ENCODE data around the gene XYLT1.

The XYLT1 gene

DNA sequence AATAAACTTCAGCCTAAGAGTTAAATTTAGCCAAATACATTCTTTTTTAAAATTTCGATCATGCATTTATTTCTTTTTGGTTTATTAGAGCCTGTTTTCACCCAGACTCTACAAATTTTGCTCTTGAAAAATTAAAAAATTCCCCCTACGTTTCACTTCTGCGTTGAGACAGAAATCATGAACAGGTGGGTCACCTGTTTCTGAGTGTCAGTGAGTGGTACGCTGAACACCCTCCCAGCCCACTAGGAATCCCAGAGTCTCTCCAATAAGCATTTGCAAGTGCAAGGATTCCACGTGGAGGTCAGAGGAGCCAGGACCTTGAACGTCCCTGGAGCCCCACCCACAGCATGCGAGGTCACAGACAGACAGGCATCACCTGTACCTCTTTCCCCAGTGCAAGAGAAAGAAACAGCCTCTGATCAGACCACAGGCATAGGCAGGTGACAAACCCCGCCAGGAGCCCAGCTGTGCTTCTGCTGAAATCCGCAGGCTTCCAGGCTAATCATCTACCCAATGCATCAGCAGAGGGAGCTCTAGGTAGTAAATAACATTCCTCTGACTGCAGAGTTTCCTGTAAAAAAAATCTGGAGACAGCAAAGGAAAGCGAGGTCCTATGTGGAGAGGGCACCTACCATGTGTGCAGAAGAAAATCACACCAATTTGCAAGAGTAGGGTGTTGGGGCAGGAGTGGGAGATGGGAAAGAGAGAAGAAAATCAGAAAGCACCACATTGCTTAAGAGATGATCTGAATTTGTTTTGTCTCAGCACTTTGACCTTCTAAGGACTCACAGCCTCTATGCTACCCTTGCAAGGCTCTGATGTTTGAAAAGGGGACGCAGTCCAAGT, 5.9 kb upstream of the XYLT1 start:
- TF ChIP-seq, protein P1, sequence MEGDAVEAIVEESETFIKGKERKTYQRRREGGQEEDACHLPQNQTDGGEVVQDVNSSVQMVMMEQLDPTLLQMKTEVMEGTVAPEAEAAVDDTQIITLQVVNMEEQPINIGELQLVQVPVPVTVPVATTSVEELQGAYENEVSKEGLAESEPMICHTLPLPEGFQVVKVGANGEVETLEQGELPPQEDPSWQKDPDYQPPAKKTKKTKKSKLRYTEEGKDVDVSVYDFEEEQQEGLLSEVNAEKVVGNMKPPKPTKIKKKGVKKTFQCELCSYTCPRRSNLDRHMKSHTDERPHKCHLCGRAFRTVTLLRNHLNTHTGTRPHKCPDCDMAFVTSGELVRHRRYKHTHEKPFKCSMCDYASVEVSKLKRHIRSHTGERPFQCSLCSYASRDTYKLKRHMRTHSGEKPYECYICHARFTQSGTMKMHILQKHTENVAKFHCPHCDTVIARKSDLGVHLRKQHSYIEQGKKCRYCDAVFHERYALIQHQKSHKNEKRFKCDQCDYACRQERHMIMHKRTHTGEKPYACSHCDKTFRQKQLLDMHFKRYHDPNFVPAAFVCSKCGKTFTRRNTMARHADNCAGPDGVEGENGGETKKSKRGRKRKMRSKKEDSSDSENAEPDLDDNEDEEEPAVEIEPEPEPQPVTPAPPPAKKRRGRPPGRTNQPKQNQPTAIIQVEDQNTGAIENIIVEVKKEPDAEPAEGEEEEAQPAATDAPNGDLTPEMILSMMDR (IDR thresholded peaks at IDR 0.05; ENCODE audit: low read depth, low read length, missing control alignments), result peak; percentile 68
- in situ Hi-C loops (cut with HindIII; ENCODE audit: low pct_ligation_motif_present, low sequenced_read_pairs), result no loop called here
- H3K4me3 ChIP-seq (ENCODE audit: low read depth, low read length), result no peak overlapping the region
- peak; percentile 27 for DNase-seq
- no peaks in the 10 kb centered on the region for H3K27me3 ChIP-seq (replicated peaks)
- no peak overlapping the region for H3K27ac ChIP-seq
- no peaks in the 10 kb centered on the region for H3K36me3 ChIP-seq (replicated peaks)

DNA sequence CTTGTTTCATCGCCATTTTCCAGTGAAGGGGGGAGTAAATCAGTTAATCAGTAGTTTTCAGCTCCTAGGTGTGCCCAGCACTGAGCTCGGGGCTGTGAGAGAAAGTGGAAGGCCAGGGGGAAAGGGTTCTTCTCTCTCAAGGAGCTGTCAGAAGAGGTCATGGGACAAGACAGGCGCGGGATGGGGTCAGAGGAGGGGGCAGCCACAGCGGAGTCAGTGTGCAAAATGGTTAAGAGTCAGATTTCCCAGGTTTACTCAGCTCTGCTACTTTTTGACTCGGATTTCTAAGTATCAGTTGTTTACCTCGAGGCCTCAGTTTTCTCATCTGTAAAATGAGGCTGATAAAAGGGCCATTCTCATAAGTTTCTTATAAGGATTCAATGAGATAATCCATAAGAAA, 4.3 kb upstream of the XYLT1 start:
- H3K27ac ChIP-seq, result no peak overlapping the region
- in situ Hi-C loops (cut with HindIII; ENCODE audit: low pct_ligation_motif_present, low sequenced_read_pairs), result no loop called here
- H3K36me3 ChIP-seq (replicated peaks), result no peaks in the 10 kb centered on the region
- no peak overlapping the region for H3K4me3 ChIP-seq (ENCODE audit: low read depth, low read length)
- DNase-seq, result no peak
- H3K27me3 ChIP-seq (replicated peaks), result peaks cover 2% of the 10 kb centered on the region
- TF ChIP-seq, protein P1 (IDR thresholded peaks at IDR 0.05; ENCODE audit: low read depth, low read length, missing control alignments), result no peak

DNA sequence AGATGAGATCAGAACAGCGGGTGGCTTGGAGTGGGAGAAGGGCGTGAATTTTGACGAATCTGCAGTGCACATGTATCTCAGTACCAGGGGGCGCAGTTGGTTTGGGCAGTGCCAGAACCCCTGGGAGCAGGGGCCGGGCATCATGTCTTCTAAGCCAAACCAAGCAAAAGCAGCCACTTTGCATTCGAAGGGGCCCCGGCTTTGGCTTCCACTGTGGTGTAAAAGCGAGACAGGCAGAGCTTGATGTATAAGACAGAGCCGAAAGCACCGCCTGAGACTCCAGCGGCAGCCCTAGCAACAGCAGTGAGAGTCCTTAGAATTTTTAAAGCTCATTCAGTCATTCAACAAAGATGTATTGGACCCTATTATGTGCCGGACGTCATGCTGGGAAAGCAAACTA, 3.8 kb upstream of the XYLT1 start:
- Histone ChIP-seq H3K36me3 (replicated peaks) (no peaks in the 10 kb centered on the region), H3K27me3 (replicated peaks) (peaks cover 8% of the 10 kb centered on the region), H3K4me3 (ENCODE audit: low read depth, low read length) (no peak overlapping the region), H3K27ac (no peak overlapping the region)
- in situ Hi-C loops (cut with HindIII; ENCODE audit: low pct_ligation_motif_present, low sequenced_read_pairs), result no loop called here
- no peak for DNase-seq
- TF ChIP-seq, protein P1 (IDR thresholded peaks at IDR 0.05; ENCODE audit: low read depth, low read length, missing control alignments), result no peak

DNA sequence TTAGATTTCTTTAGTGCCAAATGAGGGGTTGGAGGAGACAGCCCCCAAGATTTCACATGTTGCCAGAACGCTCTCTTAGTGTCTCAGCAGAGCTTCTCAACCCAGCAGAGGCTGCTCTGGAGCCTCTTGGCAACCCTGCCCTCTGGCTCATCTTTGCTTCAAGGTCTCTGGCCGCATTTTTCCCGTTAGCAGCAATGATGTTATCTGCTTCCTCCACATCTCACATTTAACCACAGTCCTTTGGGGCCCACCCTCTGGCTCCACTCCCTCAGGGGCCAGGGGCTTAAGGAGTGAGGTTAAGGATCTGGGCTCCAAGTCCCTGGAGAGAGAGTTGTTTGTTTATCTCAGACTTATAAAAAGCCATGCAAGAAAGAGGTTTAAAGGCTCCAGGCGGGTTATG, 3.3 kb upstream of the XYLT1 start:
- H3K27ac ChIP-seq, result no peak overlapping the region
- in situ Hi-C loops (cut with HindIII; ENCODE audit: low pct_ligation_motif_present, low sequenced_read_pairs), result no loop called here
- H3K4me3 ChIP-seq (ENCODE audit: low read depth, low read length), result no peak overlapping the region
- TF ChIP-seq, protein P1 (IDR thresholded peaks at IDR 0.05; ENCODE audit: low read depth, low read length, missing control alignments), result no peak
- H3K36me3 ChIP-seq (replicated peaks), result no peaks in the 10 kb centered on the region
- DNase-seq, result no peak
- H3K27me3 ChIP-seq (replicated peaks), result peaks cover 10% of the 10 kb centered on the region

DNA sequence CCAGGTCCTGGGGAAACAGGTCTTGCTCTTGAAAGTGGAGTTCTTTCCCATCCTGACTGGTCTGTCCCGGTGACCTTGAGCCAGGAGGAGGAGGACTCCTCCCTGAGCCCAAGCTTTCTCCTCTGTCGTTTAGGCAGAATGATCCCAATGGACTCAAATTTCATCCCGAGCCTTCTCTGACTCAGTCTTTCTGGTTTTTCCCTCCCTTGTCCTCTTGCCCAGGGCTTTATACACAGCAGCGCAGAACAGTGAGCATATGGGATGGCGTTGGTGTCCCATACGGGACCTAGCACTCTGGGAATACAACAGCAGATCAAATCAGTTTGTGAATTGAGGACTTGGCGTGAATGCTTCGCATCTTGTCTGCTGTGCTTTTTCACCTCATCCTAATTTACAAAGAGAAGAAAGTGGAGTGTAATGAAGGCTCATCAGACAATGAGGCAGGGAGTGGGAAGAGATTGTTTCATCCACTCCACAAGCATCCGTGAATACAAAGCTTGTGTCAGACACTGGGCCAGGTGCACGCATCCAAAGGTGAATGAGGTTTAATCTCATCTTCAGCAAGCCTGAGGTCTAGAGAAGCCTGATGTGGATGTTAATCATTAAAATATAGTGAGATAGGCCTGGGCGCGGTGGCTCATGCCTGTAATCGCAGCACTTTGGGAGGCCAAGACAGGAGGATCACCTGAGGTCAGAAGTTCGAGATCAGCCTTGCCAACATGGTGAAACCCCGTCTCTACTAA, 1.1 kb upstream of the XYLT1 start:
- Histone ChIP-seq H3K36me3 (replicated peaks) (no peaks in the 10 kb centered on the region), H3K27me3 (replicated peaks) (peaks cover 15% of the 10 kb centered on the region), H3K27ac (no peak overlapping the region), H3K4me3 (ENCODE audit: low read depth, low read length) (no peak overlapping the region)
- in situ Hi-C loops (cut with HindIII; ENCODE audit: low pct_ligation_motif_present, low sequenced_read_pairs), result no loop called here
- TF ChIP-seq, protein P1 (IDR thresholded peaks at IDR 0.05; ENCODE audit: low read depth, low read length, missing control alignments), result no peak
- DNase-seq, result no peak

All from brain microvascular endothelial cell (primary cell).